OCI-LY1 (cell line): ENCODE measurements around the gene DIP2C.
"Not testable (repeated sequence)": the region's sequence is repeated elsewhere in the genome, so short reads cannot be mapped to it uniquely, and the experiment has no call there.

Experiments used
- H2AFZ ChIP-seq: fragments of 200-600 bp; sonication (generic), shearing (Covaris generic); 2 replicates; pipeline ENCODE4 v1.6.0; 2014; ENCODE audit warnings: antibody characterized with exemption, mild to moderate bottlenecking, low read length
- H3F3A ChIP-seq: fragments of 200-600 bp; sonication (generic), shearing (Covaris generic); 2 replicates; pipeline ENCODE4 v1.6.0; 2014; ENCODE audit warnings: mild to moderate bottlenecking, antibody characterized with exemption, low read length, moderate library complexity; ENCODE audit not compliant: insufficient read depth
- H3K27ac ChIP-seq: fragments of 200-600 bp; sonication (generic); 2 replicates; pipeline ENCODE4 v1.5.1; 2014; ENCODE audit warnings: low read length, mixed run types, mild to moderate bottlenecking, low read depth; ENCODE audit not compliant: poor library complexity, severe bottlenecking
- H3K27me3 ChIP-seq: fragments of 200-600 bp; sonication (generic); 2 replicates; pipeline ENCODE4 v1.6.0; 2014; ENCODE audit warnings: antibody characterized with exemption, mild to moderate bottlenecking, low read length, moderate library complexity; ENCODE audit not compliant: insufficient read depth
- H3K36me3 ChIP-seq: fragments of 200-600 bp; sonication (generic); 2 replicates; pipeline ENCODE4 v1.6.1; 2014; ENCODE audit warnings: mild to moderate bottlenecking, antibody characterized with exemption, low read length, moderate library complexity, mixed read lengths; ENCODE audit not compliant: insufficient read depth
- H3K4me1 ChIP-seq: fragments of 200-600 bp; sonication (generic); 2 replicates; pipeline ENCODE4 v1.5.1; 2014; ENCODE audit warnings: mild to moderate bottlenecking, low read length, moderate library complexity; ENCODE audit not compliant: insufficient read depth, severe bottlenecking
- H3K4me2 ChIP-seq: fragments of 200-600 bp; sonication (generic), shearing (Covaris generic); 2 replicates; pipeline ENCODE4 v1.6.1; 2014; ENCODE audit warnings: low read length
- H3K4me3 ChIP-seq: fragments of 200-600 bp; sonication (generic); 2 replicates; pipeline ENCODE4 v1.5.1; 2014; ENCODE audit warnings: low read length, low read depth, mild to moderate bottlenecking, mixed read lengths; ENCODE audit not compliant: poor library complexity, severe bottlenecking
- H3K79me2 ChIP-seq: fragments of 200-600 bp; shearing (Covaris generic); 2 replicates; pipeline ENCODE4 v1.6.1; 2016; ENCODE audit warnings: mixed run types, low read length, mixed read lengths; ENCODE audit not compliant: insufficient read depth
- H3K9ac ChIP-seq: fragments of 200-600 bp; sonication (generic), shearing (Covaris generic); 2 replicates; pipeline ENCODE4 v1.6.1; 2014; ENCODE audit warnings: mild to moderate bottlenecking, low read length, mixed read lengths
- H3K9me2 ChIP-seq: fragments of 200-600 bp; sonication (generic), shearing (Covaris generic); 2 replicates; pipeline ENCODE4 v1.6.1; 2014; ENCODE audit warnings: low read depth, mild to moderate bottlenecking, low read length, mixed read lengths
- H3K9me3 ChIP-seq: fragments of 200-600 bp; shearing (Covaris generic); 2 replicates; pipeline ENCODE4 v1.6.1; 2014; ENCODE audit warnings: low read length, mixed read lengths
- H4K20me1 ChIP-seq: fragments of 200-600 bp; sonication (generic), shearing (Covaris generic); 2 replicates; pipeline ENCODE4 v1.6.0; 2016; ENCODE audit warnings: mild to moderate bottlenecking, low read length; ENCODE audit not compliant: insufficient read depth
- EZH2 ChIP-seq: fragments of 200-600 bp; sonication (generic), shearing (Covaris generic); IDR thresholded peaks from 2 replicates; pipeline ENCODE4 v1.8.0; 2017; ENCODE audit warnings: borderline replicate concordance, mixed run types, mild to moderate bottlenecking, antibody characterized with exemption, low read length, moderate library complexity, mixed read lengths
- TF ChIP-seq, protein P1 (sequence below): fragments of 200-600 bp; sonication (generic), shearing (Covaris generic); IDR thresholded peaks from 2 replicates; pipeline ENCODE4 v1.5.1; 2017; ENCODE audit warnings: mild to moderate bottlenecking, antibody characterized with exemption, low read length, moderate library complexity, mixed read lengths

DIP2C gene

DNA sequence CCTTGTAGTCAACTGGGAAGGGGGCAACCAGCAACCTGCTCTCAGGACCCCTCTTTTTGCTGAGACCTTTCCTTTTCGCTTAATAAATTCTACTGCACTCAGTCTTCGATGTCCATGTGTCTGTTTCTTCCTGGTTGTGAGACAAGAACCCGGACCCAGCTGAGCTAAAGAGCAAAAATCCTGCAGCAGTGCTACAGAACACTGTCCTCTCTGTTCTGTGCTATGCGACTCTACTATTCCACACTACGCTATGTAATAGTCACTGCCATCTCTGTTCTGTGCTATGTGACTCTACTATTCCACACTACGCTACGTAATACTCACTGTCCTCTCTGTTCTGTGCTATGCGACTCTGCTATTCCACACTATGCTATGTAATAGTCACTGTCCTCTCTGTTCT lies 34.3 kb downstream of the DIP2C start:
- Histone ChIP-seq H3F3A (0 out of 2 replicates have a peak, but pooled peaks cover 5% of the 10 kb centered on the region), H3K36me3 (no peaks in the 10 kb centered on the region), H3K4me3 (no peak overlapping the region), H3K27me3 (no peaks in the 10 kb centered on the region), H3K9me3 (no peaks in the 10 kb centered on the region), H2AFZ (no peak overlapping the region), H4K20me1 (no peaks in the 10 kb centered on the region), H3K9ac (no peak overlapping the region), H3K27ac (no peak overlapping the region), H3K4me1 (peaks cover under 1% of the 10 kb centered on the region), H3K79me2 (no peaks in the 10 kb centered on the region), H3K4me2 (no peak overlapping the region), H3K9me2 (no peaks in the 10 kb centered on the region)
- TF ChIP-seq, protein P1, sequence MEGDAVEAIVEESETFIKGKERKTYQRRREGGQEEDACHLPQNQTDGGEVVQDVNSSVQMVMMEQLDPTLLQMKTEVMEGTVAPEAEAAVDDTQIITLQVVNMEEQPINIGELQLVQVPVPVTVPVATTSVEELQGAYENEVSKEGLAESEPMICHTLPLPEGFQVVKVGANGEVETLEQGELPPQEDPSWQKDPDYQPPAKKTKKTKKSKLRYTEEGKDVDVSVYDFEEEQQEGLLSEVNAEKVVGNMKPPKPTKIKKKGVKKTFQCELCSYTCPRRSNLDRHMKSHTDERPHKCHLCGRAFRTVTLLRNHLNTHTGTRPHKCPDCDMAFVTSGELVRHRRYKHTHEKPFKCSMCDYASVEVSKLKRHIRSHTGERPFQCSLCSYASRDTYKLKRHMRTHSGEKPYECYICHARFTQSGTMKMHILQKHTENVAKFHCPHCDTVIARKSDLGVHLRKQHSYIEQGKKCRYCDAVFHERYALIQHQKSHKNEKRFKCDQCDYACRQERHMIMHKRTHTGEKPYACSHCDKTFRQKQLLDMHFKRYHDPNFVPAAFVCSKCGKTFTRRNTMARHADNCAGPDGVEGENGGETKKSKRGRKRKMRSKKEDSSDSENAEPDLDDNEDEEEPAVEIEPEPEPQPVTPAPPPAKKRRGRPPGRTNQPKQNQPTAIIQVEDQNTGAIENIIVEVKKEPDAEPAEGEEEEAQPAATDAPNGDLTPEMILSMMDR, result no peak
- TF ChIP-seq EZH2, result no peak

DNA sequence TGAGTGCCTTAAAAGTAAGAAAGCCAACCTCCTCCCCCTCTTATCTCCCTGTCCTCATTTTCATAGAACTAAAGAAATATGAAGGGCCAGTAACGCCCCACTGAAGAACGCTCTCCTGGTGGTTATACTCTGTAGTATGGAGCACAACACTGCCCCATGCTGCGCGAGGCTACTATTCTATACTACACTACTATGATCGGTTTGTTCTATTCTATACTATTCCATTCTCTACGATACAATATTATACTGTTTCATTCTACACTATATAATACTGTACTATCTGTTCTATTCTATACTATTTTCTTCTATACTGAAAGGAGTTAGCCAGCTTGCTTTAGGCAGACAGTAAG lies 34.8 kb downstream of the DIP2C start:
- H3K9ac ChIP-seq, result no peak overlapping the region
- H3K9me3 ChIP-seq, result no peaks in the 10 kb centered on the region
- no peaks in the 10 kb centered on the region for H3K9me2 ChIP-seq
- TF ChIP-seq EZH2, result no peak
- TF ChIP-seq, protein P1, result no peak
- no peaks in the 10 kb centered on the region for H3K27me3 ChIP-seq
- no peaks in the 10 kb centered on the region for H4K20me1 ChIP-seq
- 0 out of 2 replicates have a peak, but pooled peaks cover 5% of the 10 kb centered on the region for H3F3A ChIP-seq
- H3K36me3 ChIP-seq, result no peaks in the 10 kb centered on the region
- H3K27ac ChIP-seq, result no peak overlapping the region
- H3K4me3 ChIP-seq, result no peak overlapping the region
- H3K4me2 ChIP-seq, result no peak overlapping the region
- H2AFZ ChIP-seq, result no peak overlapping the region
- H3K79me2 ChIP-seq, result no peaks in the 10 kb centered on the region
- H3K4me1 ChIP-seq, result no peaks in the 10 kb centered on the region

DNA sequence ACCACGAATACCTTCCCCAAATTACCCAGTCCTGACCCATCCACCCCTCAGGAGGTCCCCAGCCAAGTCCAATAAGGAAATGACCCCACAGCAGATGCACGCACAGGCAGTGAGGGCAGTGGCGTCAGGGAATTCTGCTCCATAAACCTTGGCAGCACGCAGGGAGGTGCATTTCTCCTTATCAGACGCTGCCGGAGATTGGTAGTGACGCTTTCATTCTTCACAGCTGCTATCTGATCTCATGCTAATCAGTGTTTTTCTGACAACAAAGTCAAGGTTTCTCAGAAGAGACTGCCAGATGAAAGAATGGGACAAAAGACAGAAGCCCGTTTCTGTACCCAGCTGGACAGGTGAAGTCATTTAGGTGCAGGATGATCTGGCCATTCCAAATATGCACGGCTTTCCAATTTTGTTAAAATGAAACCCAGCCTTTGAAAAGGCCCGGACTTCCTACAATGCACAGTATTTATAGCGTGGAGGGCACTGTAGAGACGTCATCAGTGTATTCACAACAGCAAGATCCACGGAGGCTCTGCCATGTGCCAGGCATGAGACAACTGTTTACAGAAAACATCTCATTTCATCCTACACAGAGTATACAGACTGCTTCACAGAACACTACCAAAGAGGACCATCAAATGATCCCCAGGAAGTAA lies 35.3 kb downstream of the DIP2C start:
- Histone ChIP-seq H2AFZ (no peak overlapping the region), H3K9me3 (no peaks in the 10 kb centered on the region), H3K36me3 (no peaks in the 10 kb centered on the region), H3K4me3 (no peak overlapping the region), H3K9ac (no peak overlapping the region), H3K79me2 (no peaks in the 10 kb centered on the region), H3K27ac (no peak overlapping the region), H3K4me1 (no peaks in the 10 kb centered on the region), H3K9me2 (no peaks in the 10 kb centered on the region), H3F3A (0 out of 2 replicates have a peak, but pooled peaks cover 5% of the 10 kb centered on the region), H4K20me1 (no peaks in the 10 kb centered on the region), H3K4me2 (no peak overlapping the region), H3K27me3 (no peaks in the 10 kb centered on the region)
- no peak for TF ChIP-seq EZH2
- TF ChIP-seq, protein P1, result no peak

DNA sequence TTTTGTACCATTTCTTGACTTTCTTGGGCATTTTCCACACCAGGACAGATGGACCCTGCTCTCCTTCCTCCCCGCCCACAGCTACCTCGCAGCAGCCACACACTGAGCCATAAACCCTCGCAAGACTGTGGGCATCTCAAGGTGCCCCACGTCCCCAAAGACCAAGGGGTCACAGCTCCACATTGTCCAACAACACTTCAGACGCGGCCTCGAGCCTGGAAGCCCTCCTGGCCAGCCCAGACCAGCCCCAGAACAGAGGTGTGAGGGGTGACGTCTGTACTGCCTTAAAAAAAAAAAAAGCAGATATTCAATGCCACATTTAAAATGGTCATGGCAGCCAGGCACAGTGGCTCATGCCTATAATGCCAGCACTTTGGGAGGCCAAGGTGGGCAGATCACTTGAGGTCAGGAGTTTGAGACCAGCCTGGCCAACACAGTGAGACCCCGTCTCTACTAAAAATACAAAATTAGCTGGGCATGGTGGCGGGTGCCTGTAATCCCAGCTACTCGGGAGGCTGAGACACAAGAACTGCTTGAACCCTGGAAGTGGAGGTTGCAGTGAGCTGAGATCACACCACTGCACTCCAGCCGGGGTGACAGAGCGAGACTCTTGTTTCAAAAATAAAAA lies 36.5 kb downstream of the DIP2C start:
- H3K36me3 ChIP-seq, H3K79me2 ChIP-seq: not testable (repeated sequence)

More for the DNA sequence above, 36.5 kb downstream of the DIP2C start:
- not testable (repeated sequence) for H3K9ac ChIP-seq, H3F3A ChIP-seq, H3K27me3 ChIP-seq, H3K4me3 ChIP-seq, H3K9me3 ChIP-seq, H2AFZ ChIP-seq, H3K4me2 ChIP-seq, H4K20me1 ChIP-seq, H3K4me1 ChIP-seq, H3K27ac ChIP-seq, H3K9me2 ChIP-seq
